ENCODE measurements around the gene C1QTNF2.

- TF ChIP-seq, protein P1, sequence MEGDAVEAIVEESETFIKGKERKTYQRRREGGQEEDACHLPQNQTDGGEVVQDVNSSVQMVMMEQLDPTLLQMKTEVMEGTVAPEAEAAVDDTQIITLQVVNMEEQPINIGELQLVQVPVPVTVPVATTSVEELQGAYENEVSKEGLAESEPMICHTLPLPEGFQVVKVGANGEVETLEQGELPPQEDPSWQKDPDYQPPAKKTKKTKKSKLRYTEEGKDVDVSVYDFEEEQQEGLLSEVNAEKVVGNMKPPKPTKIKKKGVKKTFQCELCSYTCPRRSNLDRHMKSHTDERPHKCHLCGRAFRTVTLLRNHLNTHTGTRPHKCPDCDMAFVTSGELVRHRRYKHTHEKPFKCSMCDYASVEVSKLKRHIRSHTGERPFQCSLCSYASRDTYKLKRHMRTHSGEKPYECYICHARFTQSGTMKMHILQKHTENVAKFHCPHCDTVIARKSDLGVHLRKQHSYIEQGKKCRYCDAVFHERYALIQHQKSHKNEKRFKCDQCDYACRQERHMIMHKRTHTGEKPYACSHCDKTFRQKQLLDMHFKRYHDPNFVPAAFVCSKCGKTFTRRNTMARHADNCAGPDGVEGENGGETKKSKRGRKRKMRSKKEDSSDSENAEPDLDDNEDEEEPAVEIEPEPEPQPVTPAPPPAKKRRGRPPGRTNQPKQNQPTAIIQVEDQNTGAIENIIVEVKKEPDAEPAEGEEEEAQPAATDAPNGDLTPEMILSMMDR (IDR thresholded peaks at IDR 0.05): no peak
- TF ChIP-seq POLR2AphosphoS5 (IDR thresholded peaks at IDR 0.05): no peak
- TF ChIP-seq POLR2A (IDR thresholded peaks at IDR 0.05): no peak
Observed at GRCh38 chr5:160395111-160395510, 24.7 kb upstream of the C1QTNF2 start.

Measured in upper lobe of left lung (tissue), 4 donors.